GM12872 (cell line): ENCODE results near the gene CDC42SE2.

ENCODE experiments used
- TF ChIP-seq, protein P1 (sequence below): IDR thresholded peaks from 3 replicates; pipeline ENCODE4 v1.5.1; 2011; ENCODE audit warnings: low read depth, mild to moderate bottlenecking, low read length, moderate library complexity; ENCODE audit not compliant: insufficient read depth

CDC42SE2 gene

DNA sequence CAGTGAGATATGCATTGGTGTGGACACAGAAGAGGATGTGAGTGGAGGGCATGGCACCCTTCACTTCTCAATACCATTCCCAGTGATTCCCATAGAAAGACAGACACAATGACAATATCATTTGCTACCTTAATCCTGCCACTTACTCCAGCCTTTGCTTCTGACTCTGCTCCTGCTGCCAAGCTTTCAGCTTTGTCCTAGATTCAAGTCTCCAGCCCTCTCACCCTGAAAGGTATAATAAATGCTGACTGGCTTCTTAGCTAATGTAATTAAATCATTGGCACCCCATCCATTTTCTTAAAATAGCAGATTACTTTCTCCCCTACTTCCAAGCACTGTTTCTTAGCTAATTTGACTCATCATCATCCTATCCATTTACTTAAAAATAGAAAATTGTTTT, 41.1 kb upstream of the CDC42SE2 start:
- TF ChIP-seq, protein P1, sequence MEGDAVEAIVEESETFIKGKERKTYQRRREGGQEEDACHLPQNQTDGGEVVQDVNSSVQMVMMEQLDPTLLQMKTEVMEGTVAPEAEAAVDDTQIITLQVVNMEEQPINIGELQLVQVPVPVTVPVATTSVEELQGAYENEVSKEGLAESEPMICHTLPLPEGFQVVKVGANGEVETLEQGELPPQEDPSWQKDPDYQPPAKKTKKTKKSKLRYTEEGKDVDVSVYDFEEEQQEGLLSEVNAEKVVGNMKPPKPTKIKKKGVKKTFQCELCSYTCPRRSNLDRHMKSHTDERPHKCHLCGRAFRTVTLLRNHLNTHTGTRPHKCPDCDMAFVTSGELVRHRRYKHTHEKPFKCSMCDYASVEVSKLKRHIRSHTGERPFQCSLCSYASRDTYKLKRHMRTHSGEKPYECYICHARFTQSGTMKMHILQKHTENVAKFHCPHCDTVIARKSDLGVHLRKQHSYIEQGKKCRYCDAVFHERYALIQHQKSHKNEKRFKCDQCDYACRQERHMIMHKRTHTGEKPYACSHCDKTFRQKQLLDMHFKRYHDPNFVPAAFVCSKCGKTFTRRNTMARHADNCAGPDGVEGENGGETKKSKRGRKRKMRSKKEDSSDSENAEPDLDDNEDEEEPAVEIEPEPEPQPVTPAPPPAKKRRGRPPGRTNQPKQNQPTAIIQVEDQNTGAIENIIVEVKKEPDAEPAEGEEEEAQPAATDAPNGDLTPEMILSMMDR: no peak

DNA sequence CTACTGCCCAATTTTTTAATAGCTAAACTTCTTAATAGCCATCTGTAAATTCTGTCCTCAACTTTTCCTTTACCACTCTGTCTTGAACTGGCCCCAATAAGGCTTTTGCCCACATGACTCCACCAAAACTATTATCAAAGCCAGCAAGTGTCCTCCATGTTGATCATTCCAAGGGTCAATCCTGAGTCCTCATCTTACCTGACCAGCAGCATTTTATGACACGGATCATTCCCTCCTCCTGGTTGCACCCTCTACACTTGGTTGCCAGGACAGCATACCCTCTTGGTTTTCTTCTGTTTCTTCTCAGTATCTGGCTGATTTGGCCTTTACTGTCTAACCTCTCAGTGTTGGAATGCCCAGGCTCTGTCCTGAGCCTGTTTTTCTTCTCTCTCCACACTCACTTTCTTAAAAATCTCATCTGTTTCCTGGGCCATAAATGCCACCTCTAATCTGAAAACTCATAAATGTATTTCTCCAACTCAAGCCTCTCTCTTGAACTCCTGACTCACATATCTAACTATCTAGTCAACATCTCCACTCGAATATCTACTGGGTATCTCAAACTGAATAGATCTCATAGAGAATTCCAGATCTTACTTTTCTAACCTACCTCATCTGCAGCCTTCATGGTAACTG, 40.0 kb upstream of the CDC42SE2 start:
- TF ChIP-seq, protein P1: no peak

DNA sequence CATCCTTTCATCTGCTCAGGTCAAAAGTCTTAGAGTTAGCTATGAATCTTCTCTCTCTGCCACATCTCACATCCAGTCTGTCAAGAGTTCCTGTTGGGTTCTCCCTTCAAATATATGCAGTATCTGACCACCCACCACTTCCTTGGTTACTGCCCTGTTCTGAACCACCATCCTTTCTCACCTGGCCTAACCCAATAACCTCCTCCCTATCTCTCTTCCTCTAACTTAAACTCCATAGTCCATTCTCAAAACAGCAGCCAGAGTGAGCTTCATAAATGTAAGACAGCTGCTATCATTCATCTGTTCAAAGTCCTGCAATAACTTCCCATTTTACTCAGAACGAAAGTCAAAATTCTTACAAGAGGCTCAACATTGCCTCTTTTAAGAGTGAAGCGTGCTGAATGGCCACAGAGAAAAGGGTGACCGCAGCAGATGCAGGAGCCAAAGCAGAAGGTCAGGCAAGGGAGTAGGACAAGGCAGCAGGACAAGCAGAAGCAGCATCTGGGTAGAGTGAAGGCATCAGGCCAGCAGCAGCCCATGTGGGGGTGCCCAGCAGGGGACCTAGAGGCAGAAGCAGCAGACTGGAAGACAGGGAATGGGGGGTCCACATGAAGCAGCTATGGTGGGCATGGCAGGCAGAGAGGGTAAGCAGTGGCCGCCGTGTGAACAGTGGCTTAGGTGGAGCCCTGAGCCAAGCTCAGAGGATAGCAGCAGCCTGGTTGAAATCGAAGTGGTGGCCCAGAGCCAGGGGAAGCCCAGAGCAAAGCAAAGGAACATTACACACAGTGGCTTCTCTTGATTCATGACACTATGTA, 39.3 kb upstream of the CDC42SE2 start:
- TF ChIP-seq, protein P1: no peak

DNA sequence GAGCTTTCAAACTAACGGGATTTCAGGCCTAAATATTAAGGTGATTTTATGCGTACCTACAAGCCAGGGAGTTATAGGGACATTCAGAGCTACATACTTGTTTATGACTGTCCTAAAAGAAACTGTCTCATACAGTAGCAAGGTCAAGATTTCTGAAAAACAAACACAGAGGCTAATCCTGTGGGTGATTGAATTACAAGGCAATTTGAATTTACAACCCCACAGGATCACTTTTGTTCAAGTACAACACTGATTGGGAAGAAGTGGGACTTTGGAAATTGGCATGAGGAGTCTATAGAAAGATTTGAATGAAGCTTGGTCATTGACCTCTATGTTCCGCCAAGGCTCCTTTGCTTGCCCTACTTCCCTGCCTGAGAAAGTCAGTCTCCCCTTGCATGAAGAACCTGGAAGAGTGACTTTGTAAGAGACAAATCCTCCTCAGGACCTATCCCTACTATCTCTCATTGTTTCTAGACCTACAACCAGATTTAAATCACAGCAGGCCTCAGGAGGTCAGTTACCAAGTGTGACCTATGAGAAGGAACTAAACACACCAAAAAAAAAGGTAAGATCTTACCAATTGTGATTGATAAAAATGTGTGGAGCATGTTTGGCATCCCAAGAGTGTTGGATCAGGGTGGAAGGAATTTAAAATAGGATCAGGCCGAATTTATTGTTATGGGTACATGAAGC, 38.4 kb upstream of the CDC42SE2 start:
- TF ChIP-seq, protein P1: no peak

DNA sequence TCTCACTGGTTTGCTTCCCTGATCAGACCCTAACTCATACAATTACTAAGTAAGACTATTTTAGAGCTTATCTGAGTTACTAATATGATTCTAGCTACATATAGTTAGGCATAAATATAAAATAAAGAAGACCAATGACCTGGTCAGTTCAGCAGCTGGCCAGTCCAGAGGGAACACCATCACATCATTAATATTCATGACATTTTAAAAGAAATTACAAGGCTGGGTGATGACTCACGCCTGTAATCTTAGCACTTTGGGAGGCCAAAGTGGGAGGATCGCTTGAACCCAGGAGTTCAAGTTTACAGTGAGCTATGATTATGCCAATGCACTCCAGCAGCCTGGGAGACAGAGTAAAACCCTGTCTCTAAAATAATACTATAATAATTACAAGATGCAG, 37.0 kb upstream of the CDC42SE2 start:
- TF ChIP-seq, protein P1: no peak

DNA sequence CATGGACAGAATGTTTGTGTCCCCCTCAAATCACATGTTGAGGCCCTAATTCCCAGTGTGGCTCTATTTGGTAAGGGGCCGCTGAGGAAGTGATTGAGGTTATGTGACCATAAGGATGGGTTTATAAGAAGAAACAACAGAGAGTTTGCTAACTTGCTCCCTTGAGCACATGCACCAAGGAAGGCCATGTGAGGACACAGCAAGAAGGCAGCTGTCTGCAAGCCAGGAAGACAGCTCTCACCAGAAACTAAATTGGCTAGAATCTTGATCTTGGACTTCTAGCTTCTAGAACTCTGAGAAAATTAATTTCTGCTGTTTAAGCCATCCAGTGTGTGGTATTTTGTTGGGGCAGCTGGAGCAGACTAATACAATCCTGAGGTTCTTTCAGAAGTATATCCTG, 35.2 kb upstream of the CDC42SE2 start:
- TF ChIP-seq, protein P1: no peak

DNA sequence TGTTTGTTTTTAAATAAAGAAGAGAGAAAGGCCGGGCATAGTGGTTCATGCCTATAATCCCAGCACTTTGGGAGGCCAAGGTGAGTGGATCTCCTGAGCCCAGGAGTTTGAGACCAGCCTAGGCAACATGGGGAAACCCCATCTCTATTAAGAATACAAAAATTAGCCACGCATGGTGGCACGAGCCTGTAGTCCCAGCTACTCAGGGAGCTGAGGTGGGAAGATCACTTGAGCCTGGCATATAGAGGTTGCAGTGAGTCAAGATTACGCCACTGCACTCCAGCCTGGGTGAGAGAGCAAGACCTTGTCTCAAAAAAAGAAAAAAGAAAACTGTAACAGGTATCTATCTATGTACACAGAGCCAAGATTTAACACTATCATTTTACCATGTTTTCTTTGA, 34.2 kb upstream of the CDC42SE2 start:
- TF ChIP-seq, protein P1: no peak
